IMR-90 (cell line): ENCODE results near the gene REPS2. TPM values are rescaled to one million over a fixed set of nuclear protein-coding genes. Genes with fewer than 3 reads are reported as not detected.

Source experiments
- ATAC-seq: fragments of 200-7000 bp; cut with Tn5 transposase; 2 replicates; pipeline ENCODE4 v1.9.1; 2020; ENCODE audit warnings: low read depth, mild to moderate bottlenecking, moderate library complexity
- BruUV-seq: library from RNA; stranded (reverse); fragments of 400-500 nt; replicated peaks from 2 replicates; lab custom pipeline; 2021; lab: Mats Ljungman, UMichigan
- CTCF ChIA-PET: fragments of 300-600 bp; formaldehyde crosslinking; extraction: SDS; loops from one replicate; lab custom pipeline; 2021; ENCODE audit warnings: antibody characterized with exemption; lab: Yijun Ruan, JAX
- POLR2A ChIA-PET: fragments of 300-600 bp; sonication (Branson Sonifier 250); formaldehyde crosslinking; loops from one replicate; lab custom pipeline; 2022; ENCODE audit warnings: antibody characterized with exemption; ENCODE audit not compliant: unreplicated experiment; lab: Charles Lee
- DNase-seq: peaks from one replicate; pipeline ENCODE4 v3.0.0; 2013
- H2AFZ ChIP-seq: replicated peaks from 2 replicates; pipeline ENCODE3; 2013; ENCODE audit warnings: low read length, mild to moderate bottlenecking; ENCODE audit not compliant: poor library complexity
- H2AK5ac ChIP-seq: 2 replicates; pipeline ENCODE4 v1.6.1; 2013; ENCODE audit warnings: low read depth, low read length, inconsistent platforms
- H2AK9ac ChIP-seq: replicated peaks from 2 replicates; pipeline ENCODE3; 2013; ENCODE audit warnings: mild to moderate bottlenecking, low read depth, low read length, moderate library complexity; ENCODE audit not compliant: poor library complexity
- H2BK120ac ChIP-seq: 2 replicates; pipeline ENCODE4 v1.6.1; 2013; ENCODE audit warnings: low read depth, low read length, inconsistent platforms
- H2BK15ac ChIP-seq: 3 replicates; pipeline ENCODE4 v1.6.1; 2013; ENCODE audit warnings: low read depth, low read length, inconsistent platforms
- H2BK20ac ChIP-seq: 2 replicates; pipeline ENCODE4 v1.6.1; 2013; ENCODE audit warnings: low read depth, mild to moderate bottlenecking, inconsistent platforms, low read length, moderate library complexity
- H2BK5ac ChIP-seq: 2 replicates; pipeline ENCODE4 v1.6.1; 2013; ENCODE audit warnings: mild to moderate bottlenecking, low read depth, low read length, inconsistent platforms; ENCODE audit not compliant: poor library complexity, severe bottlenecking
- H3K14ac ChIP-seq: replicated peaks from 2 replicates; pipeline ENCODE4 v1.6.1; 2013; ENCODE audit warnings: low read depth, low read length, inconsistent platforms
- H3K18ac ChIP-seq: 2 replicates; pipeline ENCODE4 v1.6.1; 2013; ENCODE audit warnings: low read depth, low read length, control low read depth
- H3K23ac ChIP-seq: 2 replicates; pipeline ENCODE4 v1.6.1; 2013; ENCODE audit warnings: low read depth, low read length, inconsistent platforms
- H3K27ac ChIP-seq: 2 replicates; pipeline ENCODE4 v1.5.1; 2013; ENCODE audit warnings: mild to moderate bottlenecking, control low read depth, low read length; ENCODE audit not compliant: insufficient read depth
- H3K27me3 ChIP-seq: 2 replicates; pipeline ENCODE4 v1.6.1; 2013; ENCODE audit warnings: low read length; ENCODE audit not compliant: control insufficient read depth, insufficient read depth
- H3K36me3 ChIP-seq: 2 replicates; pipeline ENCODE4 v1.6.1; 2013; ENCODE audit warnings: low read length, mixed read lengths; ENCODE audit not compliant: control insufficient read depth, insufficient read depth
- H3K4ac ChIP-seq: 2 replicates; pipeline ENCODE4 v1.6.1; 2013; ENCODE audit warnings: low read depth, low read length, inconsistent platforms
- H3K4me1 ChIP-seq: 2 replicates; pipeline ENCODE4 v1.6.1; 2013; ENCODE audit warnings: low read length, mixed read lengths; ENCODE audit not compliant: control insufficient read depth, insufficient read depth
- H3K4me2 ChIP-seq: 2 replicates; pipeline ENCODE4 v1.6.1; 2013; ENCODE audit warnings: low read depth, mild to moderate bottlenecking, control low read depth, low read length, moderate library complexity
- H3K4me3 ChIP-seq: 2 replicates; pipeline ENCODE4 v1.5.1; 2013; ENCODE audit warnings: low read depth, mild to moderate bottlenecking, control low read depth, low read length, moderate library complexity; ENCODE audit not compliant: insufficient read depth
- H3K56ac ChIP-seq: 2 replicates; pipeline ENCODE4 v1.6.1; 2013; ENCODE audit warnings: low read length, inconsistent platforms; ENCODE audit not compliant: insufficient read depth; ENCODE audit errors: extremely low read depth
- H3K79me1 ChIP-seq, 2 experiments: 2 replicates each; pipeline ENCODE4 v1.6.1; 2013; ENCODE audit warnings: low read length in 2 of 2, inconsistent platforms in 1 of 2, low read depth in 1 of 2
- H3K9ac ChIP-seq: 2 replicates; pipeline ENCODE4 v1.6.1; 2013; ENCODE audit warnings: low read depth, low read length, control low read depth
- H3K9me1 ChIP-seq: 2 replicates; pipeline ENCODE4 v1.6.1; 2013; ENCODE audit warnings: low read length, inconsistent platforms; ENCODE audit not compliant: insufficient read depth
- H3K9me3 ChIP-seq: 2 replicates; pipeline ENCODE4 v1.6.1; 2013; ENCODE audit warnings: low read length; ENCODE audit not compliant: control insufficient read depth, insufficient read depth
- H4K20me1 ChIP-seq: 2 replicates; pipeline ENCODE4 v1.6.1; 2013; ENCODE audit warnings: low read length, inconsistent platforms; ENCODE audit not compliant: insufficient read depth
- H4K5ac ChIP-seq: 2 replicates; pipeline ENCODE4 v1.6.1; 2013; ENCODE audit warnings: mild to moderate bottlenecking, low read depth, low read length, control low read depth
- H4K8ac ChIP-seq, 2 experiments: 2 replicates each; pipeline ENCODE4 v1.6.1; 2013; ENCODE audit warnings: low read depth in 2 of 2, low read length in 2 of 2, control low read depth in 1 of 2, inconsistent platforms in 1 of 2
- H4K91ac ChIP-seq: 2 replicates; pipeline ENCODE4 v1.6.1; 2013; ENCODE audit warnings: low read depth, low read length, inconsistent platforms; ENCODE audit not compliant: insufficient read depth
- BHLHE40 ChIP-seq: fragments of 150-350 bp; IDR thresholded peaks from 2 replicates; pipeline ENCODE4 v1.6.1; 2016; ENCODE audit warnings: mild to moderate bottlenecking, low read depth, low read length
- MAFK ChIP-seq: IDR thresholded peaks from 2 replicates; pipeline ENCODE4 v1.6.1; 2012; ENCODE audit warnings: low read depth, low read length, improper control_type of control experiment
- MAZ ChIP-seq: IDR thresholded peaks from 2 replicates; pipeline ENCODE4 v1.6.1; 2012; ENCODE audit warnings: low read depth, mild to moderate bottlenecking, low read length, improper control_type of control experiment, moderate library complexity, borderline replicate concordance
- MXI1 ChIP-seq: IDR thresholded peaks from 2 replicates; pipeline ENCODE4 v1.6.1; 2012; ENCODE audit warnings: low read depth, mild to moderate bottlenecking, low read length, moderate library complexity, borderline replicate concordance
- RAD21 ChIP-seq: IDR thresholded peaks from 2 replicates; pipeline ENCODE4 v1.6.1; 2012; ENCODE audit warnings: low read length, improper control_type of control experiment
- RFX5 ChIP-seq: IDR thresholded peaks from 2 replicates; pipeline ENCODE4 v1.8.0; 2012; ENCODE audit warnings: low read depth, mild to moderate bottlenecking, low read length, moderate library complexity
- SMC3 ChIP-seq: fragments of 150-350 bp; IDR thresholded peaks from 2 replicates; pipeline ENCODE4 v1.6.1; 2016; ENCODE audit warnings: low read depth, mild to moderate bottlenecking, antibody characterized with exemption, low read length, moderate library complexity
- WGBS, 2 experiments: methylation state at CpG; one replicate each; pipeline versions ENCODE4 v1.1.5 to v1.1.7; 2013; ENCODE audit warnings: missing lambda C conversion rate in 2 of 2; ENCODE audit not compliant: insufficient read length in 1 of 2; ENCODE audit errors: extremely low coverage in 2 of 2; 5-methylcytosine and 5-hydroxymethylcytosine counted together
- dilution Hi-C: fragments of 300-500 bp; cut with HindIII; formaldehyde crosslinking; loops from one replicate; pipeline ENCODE4 v1.14.3; 2018; ENCODE audit warnings: low sequenced_read_pairs; ENCODE audit not compliant: unreplicated experiment
- in situ Hi-C: fragments of 300-500 bp; cut with MboI; formaldehyde crosslinking; loops from 3 replicates; pipeline ENCODE4 v1.14.3; 2019; ENCODE audit warnings: low sequenced_read_pairs, inconsistent platforms, mixed read lengths
- intact Hi-C: fragments of 100-400 bp; cut with micrococcal nuclease; formaldehyde crosslinking; loops from 2 replicates; pipeline ENCODE4 v1.10.0; 2022
- polyA plus RNA-seq, 3 experiments: library from polyadenylated mRNA; depleted of rRNA; stranded (reverse); fragments of >200 nt; gene quantifications; 2 replicates each; pipeline ENCODE4 v1.2.3, GENCODE V29; 2012; ENCODE audit warnings: low replicate concordance in 1 of 3
- total RNA-seq: library from RNA; depleted of rRNA; stranded (reverse); fragments of >200 nt; gene quantifications from 2 replicates; pipeline ENCODE4 v1.2.3, GENCODE V29; 2012
- TF ChIP-seq, protein P1 (sequence below): fragments of 150-350 bp; IDR thresholded peaks from 2 replicates; pipeline ENCODE4 v1.6.1; 2016; ENCODE audit warnings: low read depth, mild to moderate bottlenecking, low read length, moderate library complexity, borderline replicate concordance

Gene REPS2
- total and polyA plus RNA-seq, 2 of the 4 experiments (the other 2 are of a cell fraction), result 0.02 to 0.18 TPM

DNA sequence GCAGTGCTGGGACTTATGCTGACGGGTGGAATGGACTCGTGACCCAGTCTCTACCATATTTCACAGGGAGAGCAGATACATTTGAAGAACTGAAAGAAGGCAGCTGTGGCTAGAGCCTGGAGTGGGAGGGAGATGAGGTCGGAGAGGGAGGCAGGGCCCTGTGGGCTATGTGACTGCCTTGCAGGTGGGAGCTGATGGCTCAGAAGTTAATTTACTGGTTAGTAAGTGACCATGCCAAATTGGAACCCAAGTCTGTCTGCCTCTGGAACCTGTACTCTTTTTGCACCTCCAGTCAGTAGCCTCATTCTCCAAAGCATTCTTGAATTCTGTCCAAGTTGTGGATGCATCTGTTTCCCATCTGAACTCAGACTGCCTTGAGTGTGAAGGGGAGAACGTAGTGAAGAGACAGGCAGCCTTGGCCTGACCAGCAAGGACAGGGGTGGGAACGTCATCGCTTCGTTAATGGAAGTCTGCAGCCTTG lies 92.3 kb downstream of the REPS2 start:
- Histone ChIP-seq H2AK9ac (no peak overlapping the region), H3K4me2 (no peak overlapping the region), H2BK5ac (no peak overlapping the region), H3K9me3 (no peaks in the 10 kb centered on the region; the same call in 1 of the 2 replicates), H3K27me3 (peaks cover 25% of the 10 kb centered on the region), H3K14ac (no peak overlapping the region), H3K79me1 (no peaks in the 10 kb centered on the region), H3K23ac (no peak overlapping the region), H4K20me1 (no peaks in the 10 kb centered on the region), H2AFZ (no peak overlapping the region), H3K4ac (no peak overlapping the region), H3K36me3 (no peaks in the 10 kb centered on the region), H4K91ac (no peak overlapping the region), H2AK5ac (no peak overlapping the region), H2BK120ac (no peak overlapping the region), H3K56ac (no peak overlapping the region), H3K9me1 (no peaks in the 10 kb centered on the region), H2BK15ac (no peak overlapping the region), H3K27ac (no peak overlapping the region), H3K4me1 (no peaks in the 10 kb centered on the region), H3K9ac (no peak overlapping the region), H3K18ac (no peak overlapping the region), H4K5ac (no peak overlapping the region), H4K8ac (no peak overlapping the region), H3K4me3 (no peak overlapping the region), H2BK20ac (no peak overlapping the region)
- ChIA-PET POLR2A (no interaction called here), CTCF (interaction anchor here (1.4 kb wide), 1 partner anchor 8 kb away, joined by 9 read pairs; no protein-coding TSS in a partner anchor)
- in situ Hi-C loops, result no loop called here
- BruUV-seq, result no TSS peak
- intact Hi-C loops, result no loop called here
- no peak for TF ChIP-seq RAD21
- TF ChIP-seq BHLHE40, result no peak
- TF ChIP-seq MXI1, result no peak
- TF ChIP-seq SMC3, result no peak
- no peak for TF ChIP-seq MAFK
- TF ChIP-seq MAZ, result no peak
- TF ChIP-seq, protein P1, sequence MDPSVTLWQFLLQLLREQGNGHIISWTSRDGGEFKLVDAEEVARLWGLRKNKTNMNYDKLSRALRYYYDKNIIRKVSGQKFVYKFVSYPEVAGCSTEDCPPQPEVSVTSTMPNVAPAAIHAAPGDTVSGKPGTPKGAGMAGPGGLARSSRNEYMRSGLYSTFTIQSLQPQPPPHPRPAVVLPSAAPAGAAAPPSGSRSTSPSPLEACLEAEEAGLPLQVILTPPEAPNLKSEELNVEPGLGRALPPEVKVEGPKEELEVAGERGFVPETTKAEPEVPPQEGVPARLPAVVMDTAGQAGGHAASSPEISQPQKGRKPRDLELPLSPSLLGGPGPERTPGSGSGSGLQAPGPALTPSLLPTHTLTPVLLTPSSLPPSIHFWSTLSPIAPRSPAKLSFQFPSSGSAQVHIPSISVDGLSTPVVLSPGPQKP, result no peak
- TF ChIP-seq RFX5, result no peak
- DNase-seq, result no peak
- no CpG with 5 or more reads among the region's 7 CpGs for WGBS, 2 experiments
- no peak for ATAC-seq
- dilution Hi-C loops, result no loop called here
